Right lobe of liver (tissue), 4 donors: ENCODE data around the gene TPSD1.

Source experiments
- CTCF ChIP-seq, 4 donors: fragments of 200-600 bp in 3 of 4; fragments of 450-650 bp in 1 of 4; IDR thresholded peaks; one replicate each; pipeline versions ENCODE4 v1.5.1 to v1.8.0; 2016 to 2022; ENCODE audit warnings: antibody characterized with exemption in 4 of 4, mild to moderate bottlenecking in 2 of 4
- POLR2A ChIP-seq: fragments of 450-650 bp; IDR thresholded peaks from one replicate; pipeline ENCODE4 v1.6.1; 2017; ENCODE audit warnings: antibody characterized with exemption, mild to moderate bottlenecking
- donor health status: DM: no; HTN: no; CAD: no.
- donor health status: DM: no; HTN: no; CAD: no.
- donor health status: DM: no; HTN: yes; CAD: no.

GRCh38 chr16:1272453-1273198, 16.8 kb downstream of the TPSD1 start:
- TF ChIP-seq POLR2A: no peak
- no peak for TF ChIP-seq CTCF (IDR thresholded peaks at IDR 0.05)
